GM21528 (cell line): Measurements from ENCODE around the gene DEPDC1.

Experiments
- ATAC-seq: cut with Tn5 transposase; IDR thresholded peaks from one replicate; pipeline ENCODE4 v1.9.1; 2021; ENCODE audit warnings: mild to moderate bottlenecking, moderate library complexity; ENCODE audit not compliant: unreplicated experiment, low FRiP score

The DEPDC1 gene

DNA sequence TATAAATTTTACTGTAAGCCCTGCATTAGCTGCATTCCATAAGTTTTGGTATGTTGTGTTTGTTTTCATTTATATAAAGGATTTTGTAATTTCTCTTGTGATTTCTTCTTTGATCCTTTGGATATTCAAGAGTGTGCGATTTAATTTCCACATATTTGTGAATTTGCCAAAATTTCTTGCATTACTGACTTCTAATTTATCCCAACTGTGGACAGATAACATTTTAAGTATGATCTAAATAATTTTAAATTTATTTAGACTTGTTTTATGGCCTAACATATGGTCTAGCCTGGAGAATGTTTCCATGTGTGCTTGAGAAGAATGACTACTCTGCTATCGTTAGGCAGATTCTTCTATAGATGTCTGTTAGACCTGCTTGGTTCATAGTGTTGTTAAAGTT, 70.3 kb downstream of the DEPDC1 start:
- ATAC-seq: no peak
